Testis (tissue), 2 donors: ENCODE results near the gene SORL1-AS1.

ENCODE experiments used
- POLR2A ChIP-seq: fragments of 450-650 bp; IDR thresholded peaks from one replicate; pipeline ENCODE4 v1.6.1; 2017; ENCODE audit warnings: antibody characterized with exemption, mild to moderate bottlenecking, moderate library complexity
- TF ChIP-seq, protein P1 (sequence below), 3 experiments: fragments of 450-650 bp in 2 of 3; fragments of 200-600 bp in 1 of 3; sonication (generic) in 1 of 3; IDR thresholded peaks; one replicate each; pipeline ENCODE4 v1.5.1; 2016 to 2019; ENCODE audit warnings: antibody characterized with exemption in 3 of 3, mild to moderate bottlenecking in 2 of 3, moderate library complexity in 1 of 3

DNA sequence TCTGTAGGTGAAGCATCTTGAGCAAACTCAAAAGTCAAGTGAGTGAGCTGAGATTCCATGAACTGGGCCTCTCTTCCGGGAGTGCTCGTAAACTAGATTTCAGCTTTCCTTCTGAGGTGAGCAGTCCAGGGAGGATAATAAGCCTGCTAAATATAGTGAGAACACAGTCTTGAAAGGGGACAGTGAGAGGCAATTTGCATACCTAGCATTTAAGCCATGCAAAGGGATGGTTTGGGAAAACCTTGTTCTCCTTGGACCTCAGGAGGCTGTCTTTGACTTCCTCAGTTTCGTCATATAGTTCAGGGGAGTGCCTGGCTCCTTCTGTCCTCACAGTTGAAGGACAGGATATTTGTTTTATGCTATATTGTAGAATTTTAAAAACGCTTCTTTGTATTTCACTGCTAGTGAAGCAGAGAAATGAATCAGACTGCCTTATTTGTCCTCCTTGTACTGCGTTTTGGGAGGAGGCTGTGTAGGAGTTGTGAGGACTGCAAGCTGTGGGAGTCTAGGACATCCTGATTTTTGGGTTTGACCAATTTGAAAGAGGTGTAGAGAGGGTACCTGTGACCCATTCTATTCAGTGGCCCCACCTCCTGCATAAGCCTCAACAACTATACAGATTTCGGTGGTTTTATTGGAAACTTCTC lies 11.0 kb upstream of the SORL1-AS1 start:
- TF ChIP-seq, protein P1, sequence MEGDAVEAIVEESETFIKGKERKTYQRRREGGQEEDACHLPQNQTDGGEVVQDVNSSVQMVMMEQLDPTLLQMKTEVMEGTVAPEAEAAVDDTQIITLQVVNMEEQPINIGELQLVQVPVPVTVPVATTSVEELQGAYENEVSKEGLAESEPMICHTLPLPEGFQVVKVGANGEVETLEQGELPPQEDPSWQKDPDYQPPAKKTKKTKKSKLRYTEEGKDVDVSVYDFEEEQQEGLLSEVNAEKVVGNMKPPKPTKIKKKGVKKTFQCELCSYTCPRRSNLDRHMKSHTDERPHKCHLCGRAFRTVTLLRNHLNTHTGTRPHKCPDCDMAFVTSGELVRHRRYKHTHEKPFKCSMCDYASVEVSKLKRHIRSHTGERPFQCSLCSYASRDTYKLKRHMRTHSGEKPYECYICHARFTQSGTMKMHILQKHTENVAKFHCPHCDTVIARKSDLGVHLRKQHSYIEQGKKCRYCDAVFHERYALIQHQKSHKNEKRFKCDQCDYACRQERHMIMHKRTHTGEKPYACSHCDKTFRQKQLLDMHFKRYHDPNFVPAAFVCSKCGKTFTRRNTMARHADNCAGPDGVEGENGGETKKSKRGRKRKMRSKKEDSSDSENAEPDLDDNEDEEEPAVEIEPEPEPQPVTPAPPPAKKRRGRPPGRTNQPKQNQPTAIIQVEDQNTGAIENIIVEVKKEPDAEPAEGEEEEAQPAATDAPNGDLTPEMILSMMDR (IDR thresholded peaks at IDR 0.05): no peak
- no peak for TF ChIP-seq POLR2A
